ACC112 (cell line): Measurements from ENCODE around the gene ANKLE1.
A peak's percentile ranks its signal among the peaks of the same experiment; 100 is the strongest.

Experiments used
- H2AFZ ChIP-seq: fragments of 200-600 bp; sonication (generic); one replicate; pipeline ENCODE4 v1.6.0; 2017; ENCODE audit warnings: antibody characterized with exemption, low read length; ENCODE audit not compliant: unreplicated experiment
- H3K27ac ChIP-seq: fragments of 200-600 bp; sonication (generic); 2 replicates; pipeline ENCODE4 v1.5.1; 2014; ENCODE audit warnings: low read depth, mild to moderate bottlenecking, antibody characterized with exemption, low read length, moderate library complexity
- H3K27me3 ChIP-seq: fragments of 200-600 bp; sonication (generic); 2 replicates; pipeline ENCODE4 v1.6.1; 2014; ENCODE audit warnings: mild to moderate bottlenecking, antibody characterized with exemption, low read length, moderate library complexity, mixed read lengths; ENCODE audit not compliant: insufficient read depth
- H3K36me3 ChIP-seq: fragments of 200-600 bp; sonication (generic); 2 replicates; pipeline ENCODE4 v1.6.1; 2016; ENCODE audit warnings: mild to moderate bottlenecking, antibody characterized with exemption, low read length, moderate library complexity, mixed read lengths; ENCODE audit not compliant: insufficient read depth
- H3K4me1 ChIP-seq: fragments of 200-600 bp; sonication (generic); one replicate; pipeline ENCODE4 v1.6.1; 2016; ENCODE audit warnings: low read length, mixed read lengths; ENCODE audit not compliant: insufficient read depth, unreplicated experiment, control insufficient read depth
- H3K4me3 ChIP-seq: fragments of 200-600 bp; sonication (generic); 2 replicates; pipeline ENCODE4 v1.5.1; 2014; ENCODE audit warnings: mild to moderate bottlenecking, low read depth, low read length
- H3K79me2 ChIP-seq: fragments of 200-600 bp; sonication (generic); one replicate; pipeline ENCODE4 v1.6.0; 2016; ENCODE audit warnings: low read length; ENCODE audit not compliant: control insufficient read depth, unreplicated experiment, insufficient read depth

Gene ANKLE1

DNA sequence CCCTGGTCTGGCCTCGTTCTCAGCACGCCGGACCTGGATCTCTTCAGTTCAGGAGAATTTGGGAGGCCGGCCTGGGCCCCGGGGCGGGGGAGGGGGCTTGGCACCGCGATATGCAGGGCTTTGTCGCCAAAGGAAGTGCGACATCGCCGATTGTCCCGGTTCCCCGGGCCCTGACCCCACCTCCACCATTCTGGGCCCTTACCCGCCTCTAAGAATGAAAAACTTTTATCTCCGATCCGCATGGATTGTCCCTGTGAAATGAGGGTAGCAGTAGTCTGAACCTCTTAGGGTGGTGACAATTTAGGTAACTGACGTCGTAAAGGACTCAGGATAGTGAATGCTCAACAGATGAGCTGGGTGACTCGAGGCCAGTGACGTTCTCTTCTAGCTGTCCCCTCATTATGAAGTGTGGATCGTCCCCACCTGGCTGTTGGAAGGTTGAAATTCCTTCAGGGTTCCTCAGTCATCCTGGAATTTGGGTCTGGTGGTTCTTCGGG lies 28.3 kb downstream of the ANKLE1 start:
- Histone ChIP-seq H3K79me2 (peaks cover 37% of the 10 kb centered on the region), H2AFZ (no peak overlapping the region)

DNA sequence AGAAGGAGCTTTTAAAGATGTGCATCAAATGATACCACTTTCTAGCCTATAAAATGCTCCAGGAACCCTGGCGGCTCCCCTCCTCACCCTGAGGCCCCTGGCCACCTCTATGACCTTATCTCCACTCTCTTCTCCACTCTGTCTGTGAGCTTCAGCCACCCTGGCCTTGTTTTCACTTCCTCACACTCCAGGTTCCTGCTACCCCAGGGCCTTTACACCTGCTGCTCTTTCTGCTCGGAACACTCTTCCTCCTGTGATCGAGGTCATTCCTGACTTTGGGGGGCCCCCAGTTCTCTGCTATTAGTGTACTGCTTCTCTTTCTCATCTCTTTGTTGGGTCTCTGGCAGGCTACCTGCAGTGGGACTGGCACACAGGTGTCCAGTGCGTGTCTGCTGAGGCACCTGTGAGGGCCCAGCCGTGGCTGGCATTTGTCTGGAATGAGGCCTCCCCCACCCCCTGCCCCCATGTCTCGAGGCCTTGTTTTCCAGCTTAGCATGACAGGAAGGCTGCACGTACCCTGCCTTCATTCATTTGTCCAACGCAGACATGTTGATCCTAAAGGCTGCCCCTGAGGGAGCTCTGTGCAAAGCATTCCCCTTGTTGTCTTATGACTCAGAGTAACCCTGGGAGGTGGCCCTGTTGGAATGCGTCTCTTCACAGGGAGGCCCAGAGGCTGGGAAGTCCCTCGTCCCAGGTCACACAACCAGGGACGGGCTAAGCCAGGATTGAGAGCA lies 29.9 kb downstream of the ANKLE1 start:
- H3K27ac ChIP-seq, result peak overlapping the region; percentile 70
- H3K4me3 ChIP-seq, result peak overlapping the region; percentile 22; the same call in 1 of the 2 replicates

More for the DNA sequence above, 28.3 kb downstream of the ANKLE1 start:
- Histone ChIP-seq H3K4me3 (peak overlapping the region; percentile 88), H3K4me1 (peaks cover 28% of the 10 kb centered on the region), H3K36me3 (no peaks in the 10 kb centered on the region), H3K27ac (peak overlapping the region; percentile 52), H3K27me3 (no peaks in the 10 kb centered on the region)

DNA sequence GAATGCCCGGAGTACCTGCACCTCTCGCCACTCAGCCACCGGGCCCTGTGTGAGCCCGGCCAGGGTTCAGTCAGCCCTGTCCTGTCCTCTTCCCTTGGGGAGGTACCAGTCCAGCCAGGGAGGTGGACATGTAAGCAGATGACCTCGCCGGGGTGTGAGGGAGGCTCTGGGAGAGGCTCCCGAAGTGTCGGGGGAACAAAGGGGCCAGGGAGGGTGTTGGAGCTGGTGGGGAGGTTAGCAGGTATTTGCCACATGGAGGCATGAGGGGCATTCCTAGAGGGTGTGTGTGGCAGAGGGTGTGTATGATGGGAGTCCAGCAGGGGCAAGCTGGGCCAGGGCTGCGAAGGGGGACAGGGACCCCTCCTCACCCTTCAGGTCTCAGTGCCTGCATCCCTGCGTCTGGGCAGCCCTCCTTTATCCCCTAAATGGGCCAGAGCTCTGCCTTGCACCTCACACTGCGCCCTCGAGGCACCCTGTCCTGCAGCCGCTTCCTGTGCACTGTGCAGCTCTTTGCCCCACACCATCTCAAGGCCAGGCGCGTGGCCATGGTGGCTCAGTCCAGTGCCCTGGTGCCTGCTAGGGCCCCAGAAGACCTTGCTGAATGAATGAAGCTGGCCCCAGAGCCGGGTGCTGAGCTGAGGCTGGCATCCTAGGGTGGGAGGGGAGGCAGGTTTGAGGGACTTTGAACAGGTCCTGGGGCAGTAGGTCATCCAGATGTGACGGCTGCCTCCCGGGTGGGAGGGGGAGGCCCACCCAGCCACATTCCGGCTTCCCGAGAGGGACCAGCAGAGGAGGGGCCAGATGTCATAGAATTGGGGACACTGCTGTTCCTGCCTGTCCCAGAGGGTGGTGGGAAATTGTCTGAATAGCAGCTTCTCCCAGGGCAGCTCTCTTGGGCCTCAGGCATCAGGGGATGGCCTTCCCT lies 30.8 kb downstream of the ANKLE1 start:
- no peaks in the 10 kb centered on the region for H3K36me3 ChIP-seq
- peaks cover 37% of the 10 kb centered on the region for H3K79me2 ChIP-seq
- peaks cover 23% of the 10 kb centered on the region for H3K4me1 ChIP-seq
- H3K27ac ChIP-seq, result peak overlapping the region; percentile 70
- peak overlapping the region; percentile 22; the same call in 1 of the 2 replicates for H3K4me3 ChIP-seq
- no peak overlapping the region for H2AFZ ChIP-seq
- no peaks in the 10 kb centered on the region for H3K27me3 ChIP-seq

More for the DNA sequence above, 29.9 kb downstream of the ANKLE1 start:
- H3K4me1 ChIP-seq, result peaks cover 26% of the 10 kb centered on the region
- no peaks in the 10 kb centered on the region for H3K27me3 ChIP-seq
- H2AFZ ChIP-seq, result no peak overlapping the region
- peaks cover 37% of the 10 kb centered on the region for H3K79me2 ChIP-seq
- H3K36me3 ChIP-seq, result no peaks in the 10 kb centered on the region

DNA sequence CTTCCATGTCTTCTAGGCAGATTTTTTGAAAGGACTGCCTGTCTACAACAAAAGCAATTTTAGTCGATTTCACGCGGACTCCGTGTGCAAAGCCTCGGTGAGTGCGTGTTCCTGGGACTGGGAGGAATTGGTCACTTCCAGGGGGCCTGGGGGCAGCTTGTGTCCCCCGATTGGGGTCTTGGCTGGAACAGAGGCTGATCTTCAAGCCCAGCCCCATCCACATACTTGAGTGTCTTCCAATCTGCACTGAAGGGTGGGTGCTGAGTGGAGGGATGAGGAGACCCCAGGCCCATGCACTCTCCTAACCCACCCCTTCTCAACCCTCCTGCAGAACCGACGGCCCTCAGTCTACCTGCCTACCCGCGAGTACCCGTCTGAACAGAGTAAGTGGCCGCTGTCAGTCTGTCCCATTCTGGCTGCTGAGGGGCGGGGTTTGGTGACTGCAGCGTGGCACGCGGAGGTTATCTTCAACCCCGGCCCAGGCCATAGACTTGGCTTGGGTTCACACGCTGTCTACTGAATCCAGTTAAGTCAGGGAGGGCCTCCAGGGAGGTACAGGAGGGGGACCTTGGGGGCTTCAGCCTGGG lies 32.4 kb downstream of the ANKLE1 start:
- Histone ChIP-seq H3K79me2 (peaks cover 35% of the 10 kb centered on the region), H3K27ac (no peak overlapping the region), H3K4me1 (peaks cover 23% of the 10 kb centered on the region), H2AFZ (no peak overlapping the region), H3K27me3 (no peaks in the 10 kb centered on the region), H3K4me3 (no peak overlapping the region), H3K36me3 (no peaks in the 10 kb centered on the region)

DNA sequence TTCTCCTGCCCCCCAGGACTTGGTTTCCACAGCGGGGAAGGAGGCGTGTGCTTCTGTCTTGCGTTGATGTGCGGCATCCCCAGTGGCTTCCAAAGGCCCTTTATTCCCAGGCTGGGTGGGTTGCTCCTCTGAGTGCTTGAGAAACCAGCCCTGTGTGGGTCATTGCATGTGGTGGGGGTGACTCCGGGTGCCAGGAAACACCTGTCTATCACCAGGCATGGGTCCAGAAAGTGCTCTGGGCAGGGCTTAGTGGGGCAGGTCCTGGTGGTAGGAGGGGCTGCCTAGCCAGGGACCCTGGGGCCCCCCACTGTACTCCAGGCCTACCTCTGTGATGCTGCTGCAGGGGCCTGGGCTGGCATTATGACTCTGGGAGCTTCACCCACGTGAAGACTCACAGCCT lies 37.3 kb downstream of the ANKLE1 start:
- no peak overlapping the region for H3K4me3 ChIP-seq
- H3K36me3 ChIP-seq, result no peaks in the 10 kb centered on the region
- no peaks in the 10 kb centered on the region for H3K79me2 ChIP-seq
- no peaks in the 10 kb centered on the region for H3K27me3 ChIP-seq
- H3K4me1 ChIP-seq, result no peaks in the 10 kb centered on the region
- no peak overlapping the region for H3K27ac ChIP-seq
- H2AFZ ChIP-seq, result no peak overlapping the region

DNA sequence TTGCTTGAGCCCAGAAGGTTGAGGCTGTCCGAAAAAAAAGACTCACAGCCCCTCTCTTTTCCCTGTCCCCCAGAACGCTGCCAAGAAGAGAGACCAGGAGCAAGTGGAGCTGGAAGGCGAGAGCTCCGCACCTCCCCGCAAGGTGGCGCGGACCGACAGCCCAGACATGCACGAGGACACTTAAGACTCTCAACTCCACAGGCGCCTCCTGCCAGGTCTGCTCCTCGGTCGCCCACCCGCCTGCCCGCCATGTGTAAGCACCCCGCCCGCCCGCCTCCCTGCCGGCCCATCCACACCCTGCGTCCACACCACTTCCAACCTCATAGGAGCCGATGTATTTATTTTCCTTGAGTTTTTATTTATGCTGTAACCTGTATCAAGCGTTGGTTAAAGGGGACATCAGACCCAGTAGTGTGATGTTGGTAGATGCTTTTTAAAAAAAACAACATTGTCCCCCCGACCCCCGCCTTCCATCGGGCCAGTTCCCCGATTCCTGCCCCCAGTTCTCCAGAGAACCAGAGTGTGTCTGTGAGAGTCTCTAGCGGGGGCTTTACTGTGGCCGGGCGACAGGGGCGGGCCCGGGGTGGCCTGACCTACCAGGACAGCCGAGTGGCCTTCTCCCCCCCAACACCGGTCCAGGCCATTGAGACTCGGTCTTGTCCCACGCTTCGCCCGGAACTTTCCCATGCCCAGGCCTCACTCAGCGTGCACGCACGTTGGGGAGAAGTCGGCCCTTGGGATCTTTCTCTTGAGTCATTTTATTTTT lies 38.0 kb downstream of the ANKLE1 start:
- H3K4me1 ChIP-seq, result no peaks in the 10 kb centered on the region
- H3K27me3 ChIP-seq, result no peaks in the 10 kb centered on the region
- H3K79me2 ChIP-seq, result no peaks in the 10 kb centered on the region
- H2AFZ ChIP-seq, result no peak overlapping the region
- H3K27ac ChIP-seq, result no peak overlapping the region
- H3K4me3 ChIP-seq, result no peak overlapping the region
- no peaks in the 10 kb centered on the region for H3K36me3 ChIP-seq

DNA sequence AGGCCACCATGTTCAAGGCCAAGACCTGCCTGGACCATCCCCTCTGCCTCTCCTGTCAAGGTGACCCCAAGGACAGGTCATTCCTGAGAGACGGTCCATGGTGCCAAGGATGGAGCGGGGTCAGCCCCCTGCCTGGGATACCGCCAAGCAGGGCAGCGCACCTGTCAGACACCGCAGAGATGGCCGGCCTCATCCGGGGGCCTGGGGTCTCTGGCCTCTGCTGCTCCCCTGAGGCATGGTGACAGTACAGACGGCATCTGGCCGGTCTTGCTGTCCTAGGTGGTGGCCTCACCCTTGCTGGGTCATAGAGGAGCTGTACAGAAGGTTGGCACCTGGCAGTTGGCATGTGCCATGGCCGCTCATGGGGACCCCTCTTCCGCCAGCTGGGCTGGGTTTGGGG lies 38.7 kb downstream of the ANKLE1 start:
- no peaks in the 10 kb centered on the region for H3K79me2 ChIP-seq
- H2AFZ ChIP-seq, result no peak overlapping the region
- H3K27me3 ChIP-seq, result no peaks in the 10 kb centered on the region
- no peak overlapping the region for H3K27ac ChIP-seq
- H3K4me3 ChIP-seq, result no peak overlapping the region
- H3K36me3 ChIP-seq, result no peaks in the 10 kb centered on the region
- no peaks in the 10 kb centered on the region for H3K4me1 ChIP-seq

DNA sequence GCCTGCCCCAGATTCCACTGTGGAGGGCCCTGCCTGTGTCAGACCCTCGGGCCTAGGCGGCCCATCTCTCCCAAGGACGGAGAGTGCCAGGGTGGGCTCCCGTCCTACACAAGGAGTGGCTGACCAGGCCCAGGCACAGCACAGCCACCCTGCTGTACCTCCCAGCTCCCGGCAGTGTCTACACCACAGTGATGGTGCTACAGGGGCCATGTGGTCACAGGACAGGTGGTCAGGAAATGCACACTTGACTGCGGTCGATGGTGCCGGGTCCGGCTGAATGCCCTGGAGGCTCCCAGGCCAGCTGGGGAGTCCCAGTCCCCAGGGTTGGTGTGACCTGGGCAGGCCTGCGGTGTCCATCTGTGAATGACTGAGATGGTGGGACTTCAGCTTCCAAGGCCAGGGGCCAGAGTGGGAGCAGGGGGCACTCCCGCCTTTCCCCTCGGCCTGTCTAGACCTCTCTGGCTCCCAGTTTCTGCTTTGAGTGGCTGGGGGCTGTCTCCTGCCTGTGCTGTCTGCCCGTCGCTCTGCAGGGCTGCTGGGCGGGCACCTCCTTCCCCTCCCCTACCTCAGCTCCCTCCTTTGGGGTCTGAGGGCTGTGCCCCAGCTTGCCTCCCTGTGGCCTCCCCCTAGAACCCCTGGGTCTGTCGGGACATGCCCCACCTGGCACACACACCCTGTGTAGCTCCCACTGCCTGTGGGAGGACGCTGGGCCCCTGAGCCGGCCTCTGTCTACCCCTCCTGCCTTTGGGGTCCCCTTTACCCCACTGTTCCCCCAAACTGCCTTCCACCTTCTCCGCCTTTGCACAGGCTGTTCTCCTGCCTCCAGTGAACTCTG lies 40.2 kb downstream of the ANKLE1 start:
- H3K27me3 ChIP-seq, result no peaks in the 10 kb centered on the region
- H2AFZ ChIP-seq, result no peak overlapping the region
- no peak overlapping the region for H3K27ac ChIP-seq
- no peaks in the 10 kb centered on the region for H3K36me3 ChIP-seq
- no peak overlapping the region for H3K4me3 ChIP-seq
- no peaks in the 10 kb centered on the region for H3K4me1 ChIP-seq
- H3K79me2 ChIP-seq, result no peaks in the 10 kb centered on the region

DNA sequence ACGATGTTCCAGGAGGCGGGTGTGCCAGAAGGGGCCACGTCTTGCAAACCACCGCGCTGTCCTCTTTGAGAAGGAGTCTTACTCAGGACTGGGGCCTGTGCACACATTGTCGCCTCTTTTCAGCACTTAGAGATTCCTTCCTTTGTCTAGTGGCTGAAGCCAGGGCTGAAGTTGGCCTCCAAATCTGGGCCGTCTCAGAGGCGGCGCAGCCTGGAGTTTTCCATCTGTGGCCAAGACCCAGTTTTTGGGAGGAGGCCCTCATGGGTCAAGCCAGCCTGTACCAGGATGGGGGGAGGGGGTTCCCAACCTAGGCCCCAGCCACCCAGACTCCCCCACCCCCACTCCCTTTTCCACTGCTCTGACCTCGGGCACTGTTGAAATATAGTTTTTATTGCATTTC lies 41.2 kb downstream of the ANKLE1 start:
- no peaks in the 10 kb centered on the region for H3K4me1 ChIP-seq
- no peaks in the 10 kb centered on the region for H3K27me3 ChIP-seq
- H3K4me3 ChIP-seq, result no peak overlapping the region
- no peaks in the 10 kb centered on the region for H3K79me2 ChIP-seq
- no peaks in the 10 kb centered on the region for H3K36me3 ChIP-seq
- H2AFZ ChIP-seq, result no peak overlapping the region
- H3K27ac ChIP-seq, result no peak overlapping the region
